Activated naive CD4-positive, alpha-beta T cell treated with anti-CD3 and anti-CD28 coated beads, Interleukin-2, amount 10 ng/mL, durations not matched to agents 7 days and 5 days (primary cell): ENCODE data around the gene BCAS1.

Experiments used
- CTCF ChIA-PET: fragments of 350-600 bp; sonication (Branson Sonifier 250); formaldehyde crosslinking; loops from one replicate; lab custom pipeline; 2021; ENCODE audit warnings: antibody characterized with exemption; lab: Charles Lee
- DNase-seq: peaks from one replicate; pipeline ENCODE4 v3.0.0-alpha.2; 2020
- H3K27ac Mint-ChIP-seq: one replicate; pipeline ENCODE4 v1.8.0; 2021; ENCODE audit warnings: mild to moderate bottlenecking, moderate library complexity, mixed read lengths
- H3K27me3 Mint-ChIP-seq: one replicate; pipeline ENCODE4 v1.8.0; 2021; ENCODE audit warnings: mild to moderate bottlenecking, mixed read lengths
- H3K36me3 Mint-ChIP-seq: one replicate; pipeline ENCODE4 v1.8.0; 2021; ENCODE audit warnings: mixed read lengths
- H3K4me1 Mint-ChIP-seq: one replicate; pipeline ENCODE4 v1.8.0; 2021; ENCODE audit warnings: mixed read lengths
- H3K4me3 Mint-ChIP-seq: one replicate; pipeline ENCODE4 v1.8.0; 2021; ENCODE audit warnings: mild to moderate bottlenecking, moderate library complexity, mixed read lengths
- H3K9me3 Mint-ChIP-seq: one replicate; pipeline ENCODE4 v1.8.0; 2021; ENCODE audit warnings: mixed read lengths

The BCAS1 gene

GRCh38 chr20:54000914-54001313 lies 69.5 kb downstream of the BCAS1 start:
- no peak for DNase-seq
- Mint-ChIP-seq H3K27ac (no peak overlapping the region), H3K4me1 (peaks cover 5% of the 10 kb centered on the region), H3K4me3 (no peak overlapping the region), H3K9me3 (peaks cover 25% of the 10 kb centered on the region), H3K36me3 (peaks cover 2% of the 10 kb centered on the region), H3K27me3 (peaks cover 5% of the 10 kb centered on the region)
- CTCF ChIA-PET = no interaction called here

- Mint-ChIP-seq H3K27ac (no peak overlapping the region), H3K4me3 (no peak overlapping the region), H3K27me3 (peaks cover 5% of the 10 kb centered on the region), H3K4me1 (peaks cover 5% of the 10 kb centered on the region), H3K9me3 (peaks cover 25% of the 10 kb centered on the region), H3K36me3 (peaks cover 2% of the 10 kb centered on the region)
- CTCF ChIA-PET = no interaction called here
- no peak for DNase-seq
Measured at GRCh38 chr20:54000262-54000661, 70.1 kb downstream of the BCAS1 start.

GRCh38 chr20:53999077-53999476 lies 71.3 kb downstream of the BCAS1 start:
- Mint-ChIP-seq H3K9me3 (peaks cover 25% of the 10 kb centered on the region), H3K27ac (no peak overlapping the region), H3K36me3 (peaks cover 2% of the 10 kb centered on the region), H3K27me3 (peaks cover 8% of the 10 kb centered on the region), H3K4me1 (no peaks in the 10 kb centered on the region), H3K4me3 (no peak overlapping the region)
- CTCF ChIA-PET = interaction anchor here (0.6 kb wide), 1 partner anchor 1993 kb away, joined by 3 read pairs; no protein-coding TSS in a partner anchor
- DNase-seq = no peak

- no peak overlapping the region for H3K4me3 Mint-ChIP-seq
- H3K36me3 Mint-ChIP-seq = no peaks in the 10 kb centered on the region
- H3K4me1 Mint-ChIP-seq = no peaks in the 10 kb centered on the region
- H3K27ac Mint-ChIP-seq = no peak overlapping the region
- no peak for DNase-seq
- peaks cover 20% of the 10 kb centered on the region for H3K27me3 Mint-ChIP-seq
- CTCF ChIA-PET = no interaction called here
- peaks cover 17% of the 10 kb centered on the region for H3K9me3 Mint-ChIP-seq
Measured at GRCh38 chr20:53996584-53997486, 73.6 kb downstream of the BCAS1 start.

GRCh38 chr20:53995949-53996348 lies 74.4 kb downstream of the BCAS1 start:
- DNase-seq = no peak
- peaks cover 22% of the 10 kb centered on the region for H3K27me3 Mint-ChIP-seq
- CTCF ChIA-PET = no interaction called here
- peaks cover 9% of the 10 kb centered on the region for H3K9me3 Mint-ChIP-seq
- H3K27ac Mint-ChIP-seq = no peak overlapping the region
- H3K4me3 Mint-ChIP-seq = no peak overlapping the region
- no peaks in the 10 kb centered on the region for H3K36me3 Mint-ChIP-seq
- H3K4me1 Mint-ChIP-seq = no peaks in the 10 kb centered on the region

GRCh38 chr20:53994088-53994487 lies 76.3 kb downstream of the BCAS1 start:
- Mint-ChIP-seq H3K9me3 (no peaks in the 10 kb centered on the region), H3K27me3 (peaks cover 25% of the 10 kb centered on the region)
- CTCF ChIA-PET = interaction anchor here (0.6 kb wide), 1 partner anchor 1407 kb away, joined by 3 read pairs; no protein-coding TSS in a partner anchor

GRCh38 chr20:53993310-53993709 lies 77.1 kb downstream of the BCAS1 start:
- Mint-ChIP-seq H3K27me3 (peaks cover 25% of the 10 kb centered on the region), H3K9me3 (no peaks in the 10 kb centered on the region), H3K4me3 (no peak overlapping the region), H3K36me3 (no peaks in the 10 kb centered on the region), H3K27ac (no peak overlapping the region), H3K4me1 (no peaks in the 10 kb centered on the region)
- DNase-seq = no peak
- CTCF ChIA-PET = no interaction called here

More at GRCh38 chr20:53994088-53994487, 76.3 kb downstream of the BCAS1 start:
- DNase-seq = no peak
- Mint-ChIP-seq H3K36me3 (no peaks in the 10 kb centered on the region), H3K4me3 (no peak overlapping the region), H3K4me1 (no peaks in the 10 kb centered on the region), H3K27ac (no peak overlapping the region)

- Mint-ChIP-seq H3K4me3 (no peak overlapping the region), H3K36me3 (no peaks in the 10 kb centered on the region), H3K4me1 (no peaks in the 10 kb centered on the region), H3K9me3 (no peaks in the 10 kb centered on the region), H3K27me3 (peaks cover 28% of the 10 kb centered on the region), H3K27ac (no peak overlapping the region)
- DNase-seq = no peak
- CTCF ChIA-PET = no interaction called here
Measured at GRCh38 chr20:53990768-53991450, 79.5 kb downstream of the BCAS1 start.

DNA sequence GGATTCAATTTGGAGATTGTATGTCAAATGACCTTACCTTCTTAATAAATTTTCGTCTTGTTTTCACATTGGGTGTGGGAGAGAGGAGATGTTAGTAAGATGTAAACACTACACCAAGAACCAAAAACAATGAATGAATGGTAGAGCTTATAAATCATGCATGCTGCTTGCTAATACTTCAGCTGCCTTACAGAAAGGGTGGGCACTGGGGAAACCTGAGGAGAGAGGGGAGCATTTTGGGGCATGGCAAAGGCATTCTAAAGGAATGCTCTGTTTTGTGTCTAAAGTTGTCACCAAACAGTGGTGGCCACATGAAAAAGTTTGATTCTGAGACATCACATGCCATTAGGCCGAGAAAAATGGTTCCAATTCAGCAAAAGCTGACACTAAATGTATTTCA lies 80.4 kb downstream of the BCAS1 start:
- no peaks in the 10 kb centered on the region for H3K9me3 Mint-ChIP-seq
- CTCF ChIA-PET = no interaction called here
- H3K27ac Mint-ChIP-seq = no peak overlapping the region

GRCh38 chr20:53989401-53989800 lies 81.0 kb downstream of the BCAS1 start:
- Mint-ChIP-seq H3K36me3 (no peaks in the 10 kb centered on the region), H3K4me1 (peaks cover 4% of the 10 kb centered on the region), H3K9me3 (no peaks in the 10 kb centered on the region), H3K4me3 (no peak overlapping the region), H3K27ac (no peak overlapping the region), H3K27me3 (peaks cover 36% of the 10 kb centered on the region)
- CTCF ChIA-PET = no interaction called here
- DNase-seq = no peak

More for the DNA sequence above, 80.4 kb downstream of the BCAS1 start:
- H3K4me3 Mint-ChIP-seq = no peak overlapping the region
- H3K27me3 Mint-ChIP-seq = peaks cover 32% of the 10 kb centered on the region
- H3K4me1 Mint-ChIP-seq = no peaks in the 10 kb centered on the region
- H3K36me3 Mint-ChIP-seq = no peaks in the 10 kb centered on the region
- DNase-seq = no peak

- Mint-ChIP-seq H3K27me3 (peaks cover 27% of the 10 kb centered on the region), H3K27ac (no peak overlapping the region), H3K4me3 (no peak overlapping the region), H3K36me3 (no peaks in the 10 kb centered on the region), H3K4me1 (peaks cover 4% of the 10 kb centered on the region), H3K9me3 (no peaks in the 10 kb centered on the region)
- CTCF ChIA-PET = no interaction called here
- no peak for DNase-seq
Measured at GRCh38 chr20:53986037-53986650, 84.2 kb downstream of the BCAS1 start.

- no peaks in the 10 kb centered on the region for H3K36me3 Mint-ChIP-seq
- DNase-seq = no peak
- H3K27ac Mint-ChIP-seq = no peak overlapping the region
- CTCF ChIA-PET = no interaction called here
- peaks cover 4% of the 10 kb centered on the region for H3K4me1 Mint-ChIP-seq
- H3K4me3 Mint-ChIP-seq = no peak overlapping the region
- H3K27me3 Mint-ChIP-seq = peaks cover 22% of the 10 kb centered on the region
- no peaks in the 10 kb centered on the region for H3K9me3 Mint-ChIP-seq
Measured at GRCh38 chr20:53985150-53985518, 85.3 kb downstream of the BCAS1 start.

GRCh38 chr20:53984356-53985149 lies 85.8 kb downstream of the BCAS1 start:
- no peak overlapping the region for H3K27ac Mint-ChIP-seq
- no peak overlapping the region for H3K4me3 Mint-ChIP-seq
- no peaks in the 10 kb centered on the region for H3K9me3 Mint-ChIP-seq
- H3K27me3 Mint-ChIP-seq = peaks cover 22% of the 10 kb centered on the region
- H3K4me1 Mint-ChIP-seq = peaks cover 4% of the 10 kb centered on the region
- H3K36me3 Mint-ChIP-seq = no peaks in the 10 kb centered on the region
- DNase-seq = no peak
- CTCF ChIA-PET = no interaction called here

- H3K9me3 Mint-ChIP-seq = no peaks in the 10 kb centered on the region
Measured at GRCh38 chr20:53983401-53983800, 87.0 kb downstream of the BCAS1 start.

More at GRCh38 chr20:53983401-53983800, 87.0 kb downstream of the BCAS1 start:
- no peak for DNase-seq
- H3K36me3 Mint-ChIP-seq = no peaks in the 10 kb centered on the region
- CTCF ChIA-PET = no interaction called here
- no peak overlapping the region for H3K27ac Mint-ChIP-seq
- H3K27me3 Mint-ChIP-seq = peaks cover 25% of the 10 kb centered on the region
- H3K4me3 Mint-ChIP-seq = no peak overlapping the region
- peaks cover 4% of the 10 kb centered on the region for H3K4me1 Mint-ChIP-seq
